Ammon's horn (tissue), 1 donor: ENCODE measurements around the gene C6orf89.
"Not testable (repeated sequence)": the region's sequence is repeated elsewhere in the genome, so short reads cannot be mapped to it uniquely, and the experiment has no call there.

Experiments used
- DNase-seq: peaks from one replicate; pipeline ENCODE4 v3.0.0-alpha.2; 2016; ENCODE audit warnings: low spot score

Gene C6orf89

GRCh38 chr6:36949076-36949475 lies 63.3 kb downstream of the C6orf89 start:
- not testable (repeated sequence) for DNase-seq

- no peak for DNase-seq
These were observed 63.9 kb downstream of the C6orf89 start for GRCh38 chr6:36949636-36950035.

- DNase-seq = no peak
These were observed 68.1 kb downstream of the C6orf89 start for GRCh38 chr6:36953931-36954261.

- DNase-seq = peak; percentile 28
These were observed 68.6 kb downstream of the C6orf89 start, which contains the start of gene PI16 for GRCh38 chr6:36954262-36954931. PI16 (plus strand) TSS chr6:36954738; CDS start chr6:36954761, 23 bp downstream.

GRCh38 chr6:36955136-36955535 lies 69.4 kb downstream of the C6orf89 start:
- DNase-seq = no peak

- DNase-seq = no peak
These were observed 70.1 kb downstream of the C6orf89 start for GRCh38 chr6:36955671-36956445.

- DNase-seq = no peak
These were observed 70.7 kb downstream of the C6orf89 start for GRCh38 chr6:36956446-36956820.

- DNase-seq = no peak
These were observed 72.1 kb downstream of the C6orf89 start for GRCh38 chr6:36957773-36958271.

GRCh38 chr6:36958775-36959554 lies 73.2 kb downstream of the C6orf89 start:
- no peak for DNase-seq

GRCh38 chr6:36959555-36960250 lies 74.0 kb downstream of the C6orf89 start:
- no peak for DNase-seq

- DNase-seq = no peak
These were observed 76.0 kb downstream of the C6orf89 start for GRCh38 chr6:36961441-36962435.

GRCh38 chr6:36962874-36963273 lies 77.1 kb downstream of the C6orf89 start:
- DNase-seq = peak; percentile 87

GRCh38 chr6:36963451-36964290 lies 77.9 kb downstream of the C6orf89 start:
- DNase-seq = no peak

- DNase-seq = no peak
These were observed 78.6 kb downstream of the C6orf89 start for GRCh38 chr6:36964349-36964748.

GRCh38 chr6:36964908-36965307 lies 79.2 kb downstream of the C6orf89 start:
- no peak for DNase-seq

GRCh38 chr6:36967301-36967700 lies 81.5 kb downstream of the C6orf89 start:
- no peak for DNase-seq

- no peak for DNase-seq
These were observed 82.0 kb downstream of the C6orf89 start for GRCh38 chr6:36967757-36968156.

GRCh38 chr6:36968266-36968977 lies 82.7 kb downstream of the C6orf89 start:
- DNase-seq = no peak

- no peak for DNase-seq
These were observed 83.5 kb downstream of the C6orf89 start for GRCh38 chr6:36969240-36969691.
